Naive thymus-derived CD4-positive, alpha-beta T cell (primary cell): ENCODE data around the gene SEPHS2. TPM values are rescaled to one million over a fixed set of nuclear protein-coding genes. Genes with fewer than 3 reads are reported as not detected.

ENCODE experiments used
- ATAC-seq: fragments of 150-1000 bp; cut with Tn5 transposase; 2 replicates; pipeline ENCODE4 v1.10.0; 2021; ENCODE audit warnings: mild to moderate bottlenecking, moderate library complexity
- CTCF ChIA-PET: fragments of 350-600 bp; sonication (Branson Sonifier 250); formaldehyde crosslinking; loops from one replicate; lab custom pipeline; 2021; ENCODE audit warnings: antibody characterized with exemption; lab: Charles Lee
- POLR2A ChIA-PET: fragments of 350-600 bp; sonication (Branson Sonifier 250); formaldehyde crosslinking; loops from one replicate; lab custom pipeline; 2021; ENCODE audit warnings: antibody characterized with exemption, inconsistent platforms; lab: Charles Lee
- DNase-seq, 9 donors: peaks; one replicate each; pipeline versions ENCODE4 v3.0.0 to v3.0.0-alpha.2; 2020 to 2022; ENCODE audit warnings: mixed read lengths in 1 of 9
- H3K27ac ChIP-seq: one replicate; pipeline ENCODE4 v1.7.0; 2013; ENCODE audit warnings: mild to moderate bottlenecking, low read depth, low read length, moderate library complexity
- H3K27me3 ChIP-seq, 2 donors: one replicate each; pipeline ENCODE4 v1.7.0; 2013; ENCODE audit warnings: low read length in 2 of 2, mild to moderate bottlenecking in 2 of 2, moderate library complexity in 2 of 2; ENCODE audit not compliant: control insufficient read depth in 2 of 2, insufficient read depth in 2 of 2
- H3K36me3 ChIP-seq, 3 experiments: 1 replicate in 2 of 3; 2 replicates in 1 of 3; pipeline ENCODE4 v1.7.0; 2013; ENCODE audit warnings: low read length in 3 of 3, mild to moderate bottlenecking in 3 of 3, moderate library complexity in 1 of 3; ENCODE audit not compliant: insufficient read depth in 3 of 3, control insufficient read depth in 2 of 3
- H3K4me1 ChIP-seq, 2 donors: one replicate each; pipeline ENCODE4 v1.7.0; 2013; ENCODE audit warnings: low read length in 2 of 2, mild to moderate bottlenecking in 2 of 2, moderate library complexity in 1 of 2; ENCODE audit not compliant: control insufficient read depth in 2 of 2, insufficient read depth in 2 of 2
- H3K4me3 ChIP-seq: 2 replicates; pipeline ENCODE4 v1.7.0; 2013; ENCODE audit warnings: mild to moderate bottlenecking, low read length
- H3K9me3 ChIP-seq, 3 experiments: 1 replicate in 2 of 3; 2 replicates in 1 of 3; pipeline ENCODE4 v1.7.0; 2013; ENCODE audit warnings: low read length in 3 of 3; ENCODE audit not compliant: control insufficient read depth in 2 of 3
- H3K27ac Mint-ChIP-seq, 9 donors: one replicate each; pipeline ENCODE4 v1.8.0; 2020 to 2022; ENCODE audit warnings: mixed read lengths in 9 of 9, mild to moderate bottlenecking in 8 of 9, moderate library complexity in 5 of 9, inconsistent platforms in 2 of 9
- H3K27me3 Mint-ChIP-seq, 5 donors: one replicate each; pipeline ENCODE4 v1.8.0; 2021 to 2022; ENCODE audit warnings: mixed read lengths in 5 of 5, mild to moderate bottlenecking in 1 of 5
- H3K36me3 Mint-ChIP-seq, 5 donors: one replicate each; pipeline ENCODE4 v1.8.0; 2020 to 2022; ENCODE audit warnings: mixed read lengths in 5 of 5, mild to moderate bottlenecking in 3 of 5, inconsistent platforms in 1 of 5
- H3K4me1 Mint-ChIP-seq, 7 donors: one replicate each; pipeline ENCODE4 v1.8.0; 2020 to 2022; ENCODE audit warnings: mixed read lengths in 7 of 7, mild to moderate bottlenecking in 3 of 7, inconsistent platforms in 1 of 7
- H3K4me3 Mint-ChIP-seq, 10 donors: one replicate each; pipeline ENCODE4 v1.8.0; 2020 to 2022; ENCODE audit warnings: mild to moderate bottlenecking in 10 of 10, mixed read lengths in 10 of 10, moderate library complexity in 6 of 10, inconsistent platforms in 2 of 10
- H3K9me3 Mint-ChIP-seq, 11 donors: one replicate each; pipeline ENCODE4 v1.8.0; 2020 to 2022; ENCODE audit warnings: mixed read lengths in 11 of 11, mild to moderate bottlenecking in 4 of 11, inconsistent platforms in 1 of 11, moderate library complexity in 1 of 11
- intact Hi-C, 2 donors: fragments of 100-400 bp; cut with micrococcal nuclease; formaldehyde crosslinking; loops; one replicate each; pipeline ENCODE4 v1.15.1; 2023
- polyA plus RNA-seq, 2 donors: library from polyadenylated mRNA; unstranded; fragments of 300-500 nt; fragmentation: Illumina TruSeq; gene quantifications; one replicate each; pipeline ENCODE4 v1.2.3, GENCODE V29; 2021
- total RNA-seq, 6 experiments: library from RNA in 5 of 6; stranded (reverse) in 5 of 6; gene quantifications; 1 replicate in 5 of 6; 2 replicates in 1 of 6; pipeline ENCODE4 v1.2.3 and lab custom pipeline; 2021 to 2026

The SEPHS2 gene
- total and polyA plus RNA-seq, 7 experiments from 2014 or later, result 20.9 to 83.9 (median 50.3) TPM

GRCh38 chr16:30473231-30474073 is 27.8 kb upstream of the SEPHS2 start:
- peak overlapping the region; percentile 88 to 98 (median 96) for H3K27ac Mint-ChIP-seq
- Histone ChIP-seq H3K9me3 (no peaks in the 10 kb centered on the region), H3K4me1 (peaks cover 65 to 69% of the 10 kb centered on the region in 2 donors), H3K27me3 (no peaks in the 10 kb centered on the region), H3K27ac (peak overlapping the region; percentile 84), H3K4me3 (peak overlapping the region; percentile 74), H3K36me3 (peaks cover 5 to 27% (median 12%) of the 10 kb centered on the region in 3 experiments)
- H3K27me3 Mint-ChIP-seq, result no peaks in the 10 kb centered on the region
- H3K4me3 Mint-ChIP-seq, result peak overlapping the region; percentile 83 to 100 (median 98)
- POLR2A ChIA-PET, result interaction anchor here (0.7 to 12.3 kb wide), 20 partner anchors 9 to 408 kb away, joined by 3 to 374 read pairs (median 4); partner anchors contain the start of genes ALDOA, DCTPP1, SEPHS2 and SEPTIN1
- peak in 2 of 9 donors; percentile 22 to 80 for DNase-seq
- intact Hi-C loops, result loop anchor here (1.0 to 2.0 kb wide), 2 partner anchors 24 to 53 kb away; partner anchors contain the start of gene ZNF768 (in 2 of the 2)
- CTCF ChIA-PET, result interaction anchor here (0.6 to 2.7 kb wide), 11 partner anchors 13 to 177 kb away, joined by 3 to 13 read pairs (median 4); partner anchors contain the start of genes DCTPP1 and PRR14
- peak; percentile 54 for ATAC-seq
- peaks cover 0 to 48% (median 22%) of the 10 kb centered on the region in 5 donors for H3K36me3 Mint-ChIP-seq
- peaks cover 52 to 83% (median 57%) of the 10 kb centered on the region in 7 donors for H3K4me1 Mint-ChIP-seq
- no peaks in the 10 kb centered on the region for H3K9me3 Mint-ChIP-seq

- peak; percentile 89 for ATAC-seq
- POLR2A ChIA-PET, result interaction anchor here (0.7 to 12.3 kb wide), 15 partner anchors 8 to 407 kb away, joined by 3 to 374 read pairs (median 4); partner anchors contain the start of genes ALDOA, CORO1A, SEPHS2 and TBX6
- peaks cover 43 to 83% (median 57%) of the 10 kb centered on the region in 7 donors for H3K4me1 Mint-ChIP-seq
Measured at GRCh38 chr16:30472328-30472942, 26.8 kb upstream of the SEPHS2 start, which contains the start of gene ITGAL. ITGAL (plus strand) TSS chr16:30472742; CDS start chr16:30472838, 96 bp downstream.

GRCh38 chr16:30470632-30470995 is 24.9 kb upstream of the SEPHS2 start:
- no peaks in the 10 kb centered on the region for H3K27me3 ChIP-seq
- peaks cover 41 to 56% of the 10 kb centered on the region in 2 donors for H3K4me1 ChIP-seq
- Mint-ChIP-seq H3K36me3 (peaks cover 0 to 32% (median 11%) of the 10 kb centered on the region in 5 donors), H3K4me3 (peak overlapping the region in 3 of 10 donors; percentile 53 to 83 (median 60)), H3K27me3 (no peaks in the 10 kb centered on the region), H3K4me1 (peaks cover 41 to 81% (median 58%) of the 10 kb centered on the region in 7 donors), H3K27ac (peak overlapping the region; percentile 79 to 97 (median 94)), H3K9me3 (no peaks in the 10 kb centered on the region)
- DNase-seq, result no peak
- intact Hi-C loops, result no loop called here
- peak overlapping the region; percentile 8 for H3K4me3 ChIP-seq
- ChIA-PET POLR2A (interaction anchor here (0.6 to 12.3 kb wide), 8 partner anchors 9 to 228 kb away, joined by 3 to 374 read pairs (median 4); partner anchors contain the start of genes DCTPP1, SEPHS2, SRCAP and ZNF747), CTCF (interaction anchor here (2.8 kb wide), 1 partner anchor 13 kb away, joined by 17 read pairs; no protein-coding TSS in a partner anchor)
- H3K36me3 ChIP-seq, result peaks cover 2 to 12% (median 5%) of the 10 kb centered on the region in 3 experiments
- H3K27ac ChIP-seq, result peak overlapping the region; percentile 84
- no peak for ATAC-seq
- H3K9me3 ChIP-seq, result no peaks in the 10 kb centered on the region

More at GRCh38 chr16:30472328-30472942, 26.8 kb upstream of the SEPHS2 start, which contains the start of gene ITGAL:
- Histone ChIP-seq H3K4me3 (peak within 1 kb of the TSS; percentile 74), H3K27ac (peak within 1 kb of the TSS; percentile 84), H3K9me3 (no peaks in the 10 kb centered on the region), H3K27me3 (no peaks in the 10 kb centered on the region), H3K4me1 (peaks cover 60 to 63% of the 10 kb centered on the region in 2 donors), H3K36me3 (peaks cover 5 to 21% (median 8%) of the 10 kb centered on the region in 3 experiments)
- Mint-ChIP-seq H3K36me3 (peaks cover 0 to 43% (median 18%) of the 10 kb centered on the region in 5 donors), H3K27me3 (no peaks in the 10 kb centered on the region), H3K27ac (peak within 1 kb of the TSS; percentile 88 to 98 (median 96)), H3K9me3 (no peaks in the 10 kb centered on the region), H3K4me3 (peak within 1 kb of the TSS; percentile 83 to 100 (median 98))
- intact Hi-C loops, result loop anchor here (1.0 to 2.0 kb wide), 8 partner anchors 14 to 186 kb away; partner anchors contain the start of genes DCTPP1 (in 2 of the 2), ZNF768 (in 2 of the 2), FBRS (in 1 of the 2) and SEPHS2 (in 1 of the 2)
- CTCF ChIA-PET, result interaction anchor here (2.7 to 2.8 kb wide), 2 partner anchors 15 to 23 kb away, joined by 13 to 17 read pairs; no protein-coding TSS in a partner anchor
- peak; percentile 41 to 89 (median 84) for DNase-seq

- H3K4me3 ChIP-seq, result peak overlapping the region; percentile 8
- ATAC-seq, result no peak
- Mint-ChIP-seq H3K9me3 (no peaks in the 10 kb centered on the region), H3K36me3 (peaks cover 0 to 28% (median 7%) of the 10 kb centered on the region in 5 donors), H3K4me3 (peak overlapping the region in 7 of 10 donors; percentile 23 to 64 (median 53)), H3K27me3 (no peaks in the 10 kb centered on the region), H3K27ac (peak overlapping the region; percentile 79 to 97 (median 94)), H3K4me1 (peaks cover 42 to 81% (median 56%) of the 10 kb centered on the region in 7 donors)
- POLR2A ChIA-PET, result interaction anchor here (0.6 to 12.3 kb wide), 7 partner anchors 9 to 189 kb away, joined by 4 to 374 read pairs (median 5); partner anchors contain the start of genes DCTPP1, SEPHS2 and ZNF747
- intact Hi-C loops, result no loop called here
- DNase-seq, result no peak
- peak overlapping the region; percentile 84 for H3K27ac ChIP-seq
- H3K9me3 ChIP-seq, result no peaks in the 10 kb centered on the region
- no peaks in the 10 kb centered on the region for H3K27me3 ChIP-seq
- peaks cover under 1 to 8% (median 2%) of the 10 kb centered on the region in 3 experiments for H3K36me3 ChIP-seq
- peaks cover 37 to 54% of the 10 kb centered on the region in 2 donors for H3K4me1 ChIP-seq
- CTCF ChIA-PET, result interaction anchor here (2.8 kb wide), 1 partner anchor 12 kb away, joined by 17 read pairs; no protein-coding TSS in a partner anchor
Measured at GRCh38 chr16:30470170-30470512, 24.5 kb upstream of the SEPHS2 start.

GRCh38 chr16:30464078-30464477 is 18.4 kb upstream of the SEPHS2 start:
- DNase-seq (no peak), ATAC-seq (no peak)
- Histone ChIP-seq H3K27me3 (no peaks in the 10 kb centered on the region), H3K27ac (no peak overlapping the region), H3K4me3 (no peak overlapping the region), H3K4me1 (peaks cover 6 to 20% of the 10 kb centered on the region in 2 donors), H3K36me3 (no peaks in the 10 kb centered on the region), H3K9me3 (no peaks in the 10 kb centered on the region)
- no peaks in the 10 kb centered on the region for H3K9me3 Mint-ChIP-seq
- ChIA-PET POLR2A (interaction anchor here (0.8 to 0.9 kb wide), 2 partner anchors 9 to 19 kb away, joined by 3 to 7 read pairs; partner anchors contain the start of gene ITGAL), CTCF (interaction anchor here (0.6 kb wide), 2 partner anchors 22 to 103 kb away, joined by 3 to 4 read pairs; no protein-coding TSS in a partner anchor)
- peaks cover 20 to 48% (median 36%) of the 10 kb centered on the region in 7 donors for H3K4me1 Mint-ChIP-seq
- no peaks in the 10 kb centered on the region for H3K27me3 Mint-ChIP-seq
- intact Hi-C loops, result no loop called here
- peaks cover 0 to 4% (median 0%) of the 10 kb centered on the region in 5 donors for H3K36me3 Mint-ChIP-seq
- H3K4me3 Mint-ChIP-seq, result no peak overlapping the region
- H3K27ac Mint-ChIP-seq, result peak overlapping the region in 4 of 9 donors; percentile 17 to 81 (median 58)
